Smooth muscle cell (in vitro differentiated cells): ENCODE measurements around the gene WARS2. TPM values are rescaled to one million over a fixed set of nuclear protein-coding genes. Genes with fewer than 3 reads are reported as not detected.

Experiments used
- DNase-seq: peaks from one replicate; lab custom pipeline; 2025; ENCODE audit not compliant: unreplicated experiment; lab: John Stamatoyannopoulos, UW
- H2AFZ ChIP-seq: fragments of 200-600 bp; sonication (generic); 2 replicates; pipeline ENCODE4 v1.6.0; 2016; ENCODE audit warnings: antibody characterized with exemption, low read depth, mild to moderate bottlenecking
- H3F3A ChIP-seq: fragments of 200-600 bp; sonication (generic); 2 replicates; pipeline ENCODE4 v1.6.0; 2017; ENCODE audit warnings: antibody characterized with exemption, low read depth
- H3K27ac ChIP-seq: fragments of 200-600 bp; sonication (generic); 2 replicates; pipeline ENCODE4 v1.5.1; 2016; ENCODE audit warnings: low read depth, mild to moderate bottlenecking
- H3K27me3 ChIP-seq: fragments of 200-600 bp; sonication (generic); 2 replicates; pipeline ENCODE4 v1.6.1; 2016; ENCODE audit warnings: low read depth, mild to moderate bottlenecking
- H3K36me3 ChIP-seq: fragments of 200-600 bp; sonication (generic); 2 replicates; pipeline ENCODE4 v1.5.1; 2016; ENCODE audit warnings: low read depth
- H3K4me1 ChIP-seq: fragments of 200-600 bp; sonication (generic); 2 replicates; pipeline ENCODE4 v1.5.1; 2016; ENCODE audit warnings: low read depth
- H3K4me2 ChIP-seq: fragments of 200-600 bp; sonication (generic); 2 replicates; pipeline ENCODE4 v1.6.0; 2016; ENCODE audit warnings: mild to moderate bottlenecking
- H3K4me3 ChIP-seq: fragments of 200-600 bp; sonication (generic); 2 replicates; pipeline ENCODE4 v1.5.1; 2016; ENCODE audit warnings: mild to moderate bottlenecking
- H3K79me2 ChIP-seq: fragments of 200-600 bp; sonication (generic); 2 replicates; pipeline ENCODE4 v1.6.0; 2016; ENCODE audit warnings: low read depth, mild to moderate bottlenecking
- H3K9ac ChIP-seq: fragments of 200-600 bp; sonication (generic); 2 replicates; pipeline ENCODE4 v1.6.0; 2016; ENCODE audit warnings: low read depth
- H3K9me3 ChIP-seq: fragments of 200-600 bp; sonication (generic); replicated peaks from 2 replicates; pipeline ENCODE4 v1.5.1; 2016; ENCODE audit warnings: low read depth
- H4K20me1 ChIP-seq: fragments of 200-600 bp; sonication (generic); 2 replicates; pipeline ENCODE4 v1.6.0; 2016; ENCODE audit warnings: low read depth
- CTCF ChIP-seq: fragments of 200-600 bp; sonication (generic); IDR thresholded peaks from 2 replicates; pipeline ENCODE4 v1.5.1; 2017; ENCODE audit warnings: borderline replicate concordance, mild to moderate bottlenecking, antibody characterized with exemption; ENCODE audit not compliant: insufficient read depth, poor library complexity, severe bottlenecking
- WGBS: methylation state at CpG from one replicate; pipeline ENCODE4 v1.1.7; 2016; ENCODE audit warnings: low lambda C conversion rate; 5-methylcytosine and 5-hydroxymethylcytosine counted together
- polyA plus RNA-seq: library from polyadenylated mRNA; unstranded; fragments of >200 nt; fragmentation: Nextera tagmentation; extraction: Ambion mirVana; gene quantifications from 2 replicates; pipeline ENCODE4 v1.2.1, GENCODE V29; 2016
- total RNA-seq: library from RNA; depleted of rRNA; stranded (reverse); fragments of >200 nt; gene quantifications from 2 replicates; pipeline ENCODE4 v1.2.3, GENCODE V29; 2014

The WARS2 gene
- total and polyA plus RNA-seq, 2 experiments from 2014 or later, result 5.9 to 9.6 TPM

- H3K9ac ChIP-seq, result no peak overlapping the region
- H2AFZ ChIP-seq, result peak overlapping the region; percentile 26
- H3K4me3 ChIP-seq, result peak overlapping the region; percentile 39
Observed at GRCh38 chr1:119000371-119001180, 139.9 kb downstream of the WARS2 start.

GRCh38 chr1:118999348-119000071 lies 140.9 kb downstream of the WARS2 start:
- H3K27me3 ChIP-seq, result peaks cover 94% of the 10 kb centered on the region
- H3K36me3 ChIP-seq, result no peaks in the 10 kb centered on the region
- DNase-seq, result no peak
- no peak overlapping the region for H3K27ac ChIP-seq
- no peaks in the 10 kb centered on the region for H3K9me3 ChIP-seq
- H3K4me2 ChIP-seq, result no peak overlapping the region
- H3K79me2 ChIP-seq, result no peaks in the 10 kb centered on the region
- no peak for TF ChIP-seq CTCF
- H3F3A ChIP-seq, result no peaks in the 10 kb centered on the region
- no peak overlapping the region for H2AFZ ChIP-seq
- H3K4me1 ChIP-seq, result no peaks in the 10 kb centered on the region
- no peak overlapping the region for H3K9ac ChIP-seq
- no peak overlapping the region for H3K4me3 ChIP-seq
- no peaks in the 10 kb centered on the region for H4K20me1 ChIP-seq
- 36% methylated on average over 27 of the region's 27 CpGs for WGBS

More at GRCh38 chr1:119000371-119001180, 139.9 kb downstream of the WARS2 start:
- WGBS, result 12% methylated on average over 44 of the region's 44 CpGs
- no peaks in the 10 kb centered on the region for H3F3A ChIP-seq
- H3K27ac ChIP-seq, result no peak overlapping the region
- H3K9me3 ChIP-seq, result no peaks in the 10 kb centered on the region
- H3K4me1 ChIP-seq, result no peaks in the 10 kb centered on the region
- H3K79me2 ChIP-seq, result no peaks in the 10 kb centered on the region
- DNase-seq, result no peak
- TF ChIP-seq CTCF, result no peak
- H3K4me2 ChIP-seq, result peak overlapping the region; percentile 77
- H3K27me3 ChIP-seq, result peaks cover 94% of the 10 kb centered on the region
- H3K36me3 ChIP-seq, result no peaks in the 10 kb centered on the region
- H4K20me1 ChIP-seq, result no peaks in the 10 kb centered on the region

GRCh38 chr1:118998171-118998570 lies 142.3 kb downstream of the WARS2 start:
- no peak for DNase-seq
- H3K27me3 ChIP-seq, result peaks cover 94% of the 10 kb centered on the region
- H3K27ac ChIP-seq, result no peak overlapping the region
- H3K9ac ChIP-seq, result no peak overlapping the region
- H2AFZ ChIP-seq, result no peak overlapping the region
- H3K4me2 ChIP-seq, result no peak overlapping the region
- H4K20me1 ChIP-seq, result no peaks in the 10 kb centered on the region
- H3K36me3 ChIP-seq, result no peaks in the 10 kb centered on the region
- WGBS, result 57% methylated on average over 2 of the region's 2 CpGs
- no peaks in the 10 kb centered on the region for H3K79me2 ChIP-seq
- no peaks in the 10 kb centered on the region for H3K4me1 ChIP-seq
- no peak for TF ChIP-seq CTCF
- no peaks in the 10 kb centered on the region for H3F3A ChIP-seq
- no peak overlapping the region for H3K4me3 ChIP-seq
- H3K9me3 ChIP-seq, result no peaks in the 10 kb centered on the region
